Suppressor macrophage treated with lipopolysaccharide for 1 hour (primary cell): ENCODE results near the gene FBXO8.

Source experiments
- DNase-seq, 3 donors: peaks; one replicate each; pipeline ENCODE4 v3.0.0-alpha.2; 2020 to 2022

FBXO8 gene

DNA sequence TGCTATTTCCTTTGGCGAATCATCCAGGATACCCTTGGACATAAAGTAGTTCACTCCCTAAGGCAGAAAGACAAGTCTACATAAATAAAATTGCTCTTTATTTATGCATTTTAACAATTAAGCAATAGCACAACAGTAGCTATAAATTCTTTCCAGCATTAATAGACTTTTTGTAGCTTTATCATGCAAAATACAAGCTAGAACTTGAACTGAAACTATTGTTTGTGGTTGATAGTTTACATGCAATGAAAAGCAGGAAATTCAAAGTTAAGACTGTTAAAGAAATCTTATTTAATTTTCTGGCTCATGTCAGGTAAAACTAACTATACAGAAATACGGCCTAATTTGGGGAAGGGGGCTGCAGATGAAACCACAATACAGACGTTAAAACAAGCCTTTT, 42.3 kb downstream of the FBXO8 start:
- no peak for DNase-seq

GRCh38 chr4:174236359-174236758, 47.1 kb downstream of the FBXO8 start:
- DNase-seq: no peak

DNA sequence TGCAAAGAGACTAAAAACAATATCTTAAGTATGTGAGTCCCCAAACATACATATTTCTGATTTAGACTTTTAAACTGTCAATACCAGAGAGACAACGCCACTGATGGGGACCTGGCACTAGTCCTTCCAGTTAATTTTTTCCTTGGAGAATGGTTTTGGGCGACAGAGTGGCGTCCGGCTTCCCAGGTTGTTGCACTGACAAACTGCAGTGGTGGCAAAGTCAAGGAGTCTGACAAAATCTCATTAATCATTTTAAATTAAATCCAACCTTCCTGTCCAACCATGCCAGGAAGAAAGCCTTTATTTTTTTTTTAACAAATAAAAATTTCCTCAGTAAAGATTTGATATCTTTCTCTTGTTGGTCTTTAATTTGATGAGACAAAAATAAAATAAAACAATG, 52.8 kb downstream of the FBXO8 start:
- DNase-seq: no peak

- no peak for DNase-seq
Measured at GRCh38 chr4:174230148-174230547, 53.3 kb downstream of the FBXO8 start.

- no peak for DNase-seq
Measured at GRCh38 chr4:174228988-174229387, 54.5 kb downstream of the FBXO8 start.

- no peak for DNase-seq
Measured at GRCh38 chr4:174225349-174226049, 58.0 kb downstream of the FBXO8 start.

DNA sequence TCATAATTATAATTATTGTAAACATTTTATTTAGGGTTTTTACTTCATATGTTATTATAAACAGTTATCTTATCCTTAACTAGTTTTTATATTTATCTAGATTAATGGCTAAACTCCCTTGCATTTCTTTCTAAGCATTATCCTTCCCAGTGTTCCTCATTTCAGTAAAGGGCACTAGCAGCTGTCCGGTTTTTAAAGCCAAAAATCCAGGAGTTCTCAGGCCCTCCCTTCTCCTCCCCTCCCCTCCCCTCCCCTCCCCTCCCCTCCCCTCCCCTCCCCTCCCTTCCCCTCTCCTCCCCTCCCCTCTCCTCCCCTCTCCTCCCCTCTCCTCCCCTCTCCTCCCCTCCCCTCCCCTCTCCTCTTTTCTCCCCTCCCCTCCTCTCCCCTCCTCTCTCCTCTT, 58.9 kb downstream of the FBXO8 start:
- no peak for DNase-seq

DNA sequence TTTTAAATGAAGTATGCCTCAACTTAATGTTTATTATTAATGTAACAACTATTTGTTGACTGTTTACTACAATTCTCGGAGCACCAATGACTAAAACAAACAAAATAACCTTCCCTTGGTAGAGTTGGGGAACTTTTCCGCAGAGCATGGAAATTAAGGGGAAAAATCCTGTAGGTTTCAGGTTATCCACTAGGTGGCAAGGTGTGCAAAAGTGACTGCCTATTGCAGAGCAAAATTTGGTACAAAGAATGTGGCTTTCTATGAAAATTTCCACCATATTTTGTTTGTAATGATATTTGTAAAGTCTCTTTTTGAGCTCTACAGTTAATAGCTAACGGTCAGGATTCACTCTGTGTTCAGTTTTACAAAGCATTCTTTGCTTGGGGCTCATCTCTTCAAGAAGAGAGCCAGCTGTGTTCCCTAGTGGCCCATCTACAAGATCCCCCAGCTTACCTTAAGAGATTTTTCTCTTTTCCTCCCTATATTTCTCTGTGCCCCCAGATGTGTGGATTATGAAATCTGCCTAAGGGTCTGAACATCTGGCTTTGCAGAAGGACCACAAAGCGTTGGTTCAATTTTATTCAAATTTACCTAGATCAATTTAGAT, 61.1 kb downstream of the FBXO8 start:
- no peak for DNase-seq

DNA sequence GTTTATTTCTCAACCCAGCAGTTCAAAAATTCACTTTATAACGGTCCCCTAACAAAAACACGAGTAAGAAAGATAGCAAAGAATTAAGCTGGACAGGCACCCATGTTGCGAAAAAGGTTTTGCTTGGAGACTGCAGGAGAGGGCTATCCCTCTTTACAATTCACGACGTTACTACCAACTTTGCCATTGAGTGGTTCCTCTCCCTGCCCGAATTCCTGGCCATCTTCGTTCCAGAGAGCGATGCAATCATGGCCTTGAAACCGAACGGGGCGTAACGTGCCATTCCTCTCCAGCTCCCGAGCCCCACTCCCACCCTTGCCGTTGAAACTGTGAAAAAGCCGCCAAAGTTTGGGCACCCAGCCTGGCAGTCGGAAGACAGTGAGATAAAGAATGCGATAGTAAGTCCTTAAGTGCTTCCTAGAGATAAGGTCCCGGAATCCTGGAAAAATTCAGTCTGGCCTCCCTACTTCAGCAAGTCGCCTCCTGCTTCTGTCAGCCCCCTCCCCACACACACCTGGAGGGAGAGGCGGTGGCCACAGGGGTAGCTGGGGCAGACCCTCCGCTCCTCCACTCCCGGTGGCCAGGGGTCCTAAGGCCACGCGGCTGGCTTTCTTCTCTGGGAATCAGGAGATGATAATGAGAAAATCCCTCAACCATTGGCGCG, 65.2 kb downstream of the FBXO8 start:
- no peak for DNase-seq

GRCh38 chr4:174217273-174218126, 66.0 kb downstream of the FBXO8 start:
- no peak for DNase-seq

- DNase-seq: no peak
Measured at GRCh38 chr4:174216799-174217272, 66.6 kb downstream of the FBXO8 start.

DNA sequence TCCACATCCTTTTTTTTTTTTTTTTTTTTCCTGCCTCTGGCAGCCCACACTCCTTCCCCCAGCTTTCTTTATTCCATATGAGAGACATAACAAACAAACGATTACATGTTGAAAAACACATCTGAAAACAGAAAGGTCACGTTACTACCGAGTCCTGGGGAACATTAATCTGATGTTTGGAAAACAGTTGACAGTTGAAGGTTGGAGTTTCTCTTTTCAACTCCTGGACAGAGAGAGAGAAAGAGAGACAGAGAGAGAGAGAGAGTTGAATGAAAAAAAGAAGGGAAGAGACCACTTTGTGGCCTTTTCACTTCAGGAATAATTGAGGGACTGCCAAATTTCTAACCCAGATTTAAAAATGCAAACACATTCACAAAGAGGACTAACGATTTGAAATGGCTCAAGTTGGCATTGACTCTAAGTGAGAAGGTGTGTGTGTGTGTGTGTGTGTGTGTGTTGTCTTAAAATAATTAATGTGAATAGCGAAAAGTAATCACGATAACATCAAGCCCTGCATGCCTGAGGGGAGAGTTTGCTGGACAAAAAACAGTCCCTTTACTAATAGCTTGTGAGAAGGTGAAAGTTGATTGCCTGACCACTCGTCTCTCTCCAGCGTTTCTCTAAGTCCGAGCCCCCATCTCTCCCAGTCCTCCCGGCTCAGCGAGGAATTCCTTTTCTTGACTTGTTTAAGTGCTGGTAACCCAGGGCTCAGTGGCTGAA, 67.3 kb downstream of the FBXO8 start:
- no peak for DNase-seq

- no peak for DNase-seq
Measured at GRCh38 chr4:174215057-174215456, 68.4 kb downstream of the FBXO8 start.

- peak in 2 of 3 donors; percentile 29 to 49 for DNase-seq
Measured at GRCh38 chr4:174214101-174214878, 69.2 kb downstream of the FBXO8 start.

- DNase-seq: no peak
Measured at GRCh38 chr4:174213731-174214100, 69.8 kb downstream of the FBXO8 start.

DNA sequence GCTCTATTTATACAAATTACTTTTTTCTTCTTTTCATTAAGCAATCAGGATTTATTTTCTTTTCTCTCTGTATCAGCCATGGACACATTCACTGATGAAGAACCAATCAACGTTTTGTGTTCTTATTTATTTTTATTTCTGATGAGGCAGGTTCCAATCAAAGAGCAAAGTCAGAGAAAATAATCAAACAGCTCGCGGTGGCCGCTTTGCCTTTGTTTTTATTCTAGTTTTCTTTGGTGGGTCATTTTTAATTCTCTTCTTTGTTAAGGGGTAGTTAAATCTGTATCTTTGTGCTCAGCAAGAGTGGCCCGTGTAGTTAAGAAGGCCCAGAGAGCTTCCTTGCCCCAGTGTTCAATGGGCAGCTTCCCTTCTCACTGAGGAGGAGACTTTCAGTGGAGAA, 71.4 kb downstream of the FBXO8 start:
- DNase-seq: no peak

DNA sequence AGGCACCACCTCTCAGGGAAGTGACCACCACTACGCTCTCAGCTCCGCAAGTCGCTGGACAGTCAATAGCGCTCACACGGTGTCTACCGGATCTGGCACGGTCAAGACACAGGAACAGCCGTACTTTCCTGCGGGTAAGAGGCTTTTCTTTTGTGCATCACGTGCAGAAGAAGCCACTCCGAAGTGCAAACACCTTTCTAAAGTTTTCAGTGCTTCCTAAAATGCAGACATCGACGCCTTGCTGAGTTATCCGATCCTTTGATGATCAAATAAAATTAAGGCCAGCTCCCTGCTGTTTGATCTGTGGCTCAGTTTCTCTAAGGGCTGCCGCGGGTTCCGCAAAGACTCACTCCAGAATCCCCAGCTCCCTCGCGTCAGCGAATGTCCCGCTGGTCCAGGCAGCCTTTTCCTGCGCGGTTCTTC, 71.8 kb downstream of the FBXO8 start:
- peak in 2 of 3 donors; percentile 38 to 41 for DNase-seq

DNA sequence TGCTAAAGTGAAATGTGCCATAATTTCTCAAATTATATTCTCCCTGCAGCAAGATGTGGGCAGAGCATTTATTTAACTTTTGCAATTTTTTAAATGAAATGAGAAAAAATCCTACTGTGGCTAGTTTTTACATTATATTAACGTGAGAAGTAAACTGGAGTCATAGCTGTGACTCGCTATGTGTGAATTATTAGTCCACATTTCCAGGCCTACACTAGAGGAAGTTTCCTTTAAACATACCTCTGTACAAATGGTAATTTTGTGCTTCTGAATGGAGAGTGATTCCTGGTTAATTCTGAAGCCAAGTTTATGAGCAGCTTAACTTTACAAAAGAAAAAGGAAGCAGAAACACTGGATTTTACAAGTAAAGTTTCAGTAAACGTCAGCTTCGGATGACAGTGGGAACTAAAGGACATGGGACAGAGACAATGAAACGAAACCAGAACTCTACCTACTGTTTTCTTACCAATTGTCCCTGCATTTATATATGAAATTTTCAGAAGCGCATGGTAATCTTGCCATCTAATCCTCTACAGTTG, 72.4 kb downstream of the FBXO8 start:
- DNase-seq: peak in 2 of 3 donors; percentile 37 to 39

- no peak for DNase-seq
Measured at GRCh38 chr4:174210354-174210753, 73.1 kb downstream of the FBXO8 start.

GRCh38 chr4:174209341-174209740, 74.1 kb downstream of the FBXO8 start:
- DNase-seq: no peak

DNA sequence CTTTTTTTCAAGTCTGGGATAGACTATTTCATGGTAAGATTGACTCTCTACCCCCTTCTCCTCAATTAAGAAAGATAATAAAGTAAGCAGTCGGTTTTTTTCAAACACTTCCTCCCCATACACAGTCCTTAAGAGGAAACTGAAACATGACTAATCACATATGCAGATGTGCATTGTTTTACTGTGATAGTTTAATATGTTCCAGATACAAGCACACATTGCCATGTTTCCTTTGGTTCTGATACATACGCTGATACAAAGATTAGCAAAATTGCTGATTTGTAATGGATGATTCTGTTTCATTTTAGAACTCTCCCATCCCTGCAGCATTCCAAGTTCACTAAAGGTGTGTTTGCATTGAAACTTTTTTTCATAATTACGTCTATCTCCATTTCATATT, 76.1 kb downstream of the FBXO8 start:
- no peak for DNase-seq
